CD4-positive, CD25-positive, alpha-beta regulatory T cell (primary cell): ENCODE results near the gene TBC1D10B. TPM values are rescaled to one million over a fixed set of nuclear protein-coding genes. Genes with fewer than 3 reads are reported as not detected.
A peak's percentile ranks its signal among the peaks of the same experiment; 100 is the strongest.

ENCODE experiments used
- ATAC-seq, 2 donors: fragments of 150-1000 bp; cut with Tn5 transposase; one replicate each; pipeline ENCODE4 v1.10.0; 2021; ENCODE audit warnings: low read depth in 2 of 2, moderate number of reproducible peaks in 2 of 2, moderate library complexity in 1 of 2
- DNase-seq, 3 donors: peaks; one replicate each; pipeline versions ENCODE4 v3.0.0 to v3.0.0-alpha.2; 2012 to 2022; ENCODE audit warnings: mixed read lengths in 1 of 3
- H3K27ac ChIP-seq: one replicate; pipeline ENCODE4 v1.7.0; 2013; ENCODE audit warnings: mild to moderate bottlenecking, low read length; ENCODE audit not compliant: insufficient read depth, poor library complexity, severe bottlenecking
- H3K27me3 ChIP-seq: one replicate; pipeline ENCODE4 v1.7.0; 2013; ENCODE audit warnings: low read length; ENCODE audit not compliant: control insufficient read depth, insufficient read depth
- H3K36me3 ChIP-seq: one replicate; pipeline ENCODE4 v1.7.0; 2013; ENCODE audit warnings: mild to moderate bottlenecking, low read length, moderate library complexity; ENCODE audit not compliant: control insufficient read depth, insufficient read depth
- H3K4me1 ChIP-seq: 2 replicates; pipeline ENCODE4 v1.7.0; 2013; ENCODE audit warnings: mild to moderate bottlenecking, low read length; ENCODE audit not compliant: insufficient read depth, control insufficient read depth, poor library complexity, severe bottlenecking
- H3K4me3 ChIP-seq: one replicate; pipeline ENCODE4 v1.7.0; 2013; ENCODE audit warnings: low read depth, mild to moderate bottlenecking, low read length, moderate library complexity
- H3K9me3 ChIP-seq, 2 experiments: 1 replicate in 1 of 2; 2 replicates in 1 of 2; pipeline ENCODE4 v1.7.0; 2013; ENCODE audit warnings: low read length in 2 of 2, mild to moderate bottlenecking in 1 of 2, moderate library complexity in 1 of 2; ENCODE audit not compliant: control insufficient read depth in 2 of 2
- H3K27ac Mint-ChIP-seq, 3 donors: one replicate each; pipeline ENCODE4 v1.8.0; 2020 to 2022; ENCODE audit warnings: mild to moderate bottlenecking in 3 of 3, mixed read lengths in 3 of 3, moderate library complexity in 2 of 3
- H3K27me3 Mint-ChIP-seq: one replicate; pipeline ENCODE4 v1.8.0; 2022; ENCODE audit warnings: mild to moderate bottlenecking, mixed read lengths
- H3K36me3 Mint-ChIP-seq: one replicate; pipeline ENCODE4 v1.8.0; 2020; ENCODE audit warnings: mixed read lengths
- H3K4me1 Mint-ChIP-seq, 4 donors: one replicate each; pipeline ENCODE4 v1.8.0; 2020 to 2022; ENCODE audit warnings: mixed read lengths in 4 of 4, mild to moderate bottlenecking in 1 of 4
- H3K4me3 Mint-ChIP-seq, 4 donors: one replicate each; pipeline ENCODE4 v1.8.0; 2020 to 2022; ENCODE audit warnings: mild to moderate bottlenecking in 4 of 4, mixed read lengths in 4 of 4, moderate library complexity in 3 of 4
- H3K9me3 Mint-ChIP-seq, 7 donors: one replicate each; pipeline ENCODE4 v1.8.0; 2020 to 2022; ENCODE audit warnings: mixed read lengths in 7 of 7, mild to moderate bottlenecking in 3 of 7, moderate library complexity in 2 of 7
- polyA plus RNA-seq, 4 donors: library from polyadenylated mRNA; unstranded; fragments of 300-500 nt; fragmentation: Illumina TruSeq; gene quantifications; one replicate each; pipeline ENCODE4 v1.2.3, GENCODE V29; 2021
- total RNA-seq: library from RNA; stranded (reverse); gene quantifications from one replicate; pipeline ENCODE4 v1.2.3, GENCODE V29; 2022

TBC1D10B gene
- total and polyA plus RNA-seq, 5 donors from 2014 or later = 7.1 to 32.2 (median 8.3) TPM

GRCh38 chr16:30376461-30376902 lies 6.2 kb upstream of the TBC1D10B start:
- Histone ChIP-seq H3K36me3 (no peaks in the 10 kb centered on the region), H3K4me1 (peaks cover 50% of the 10 kb centered on the region), H3K9me3 (no peaks in the 10 kb centered on the region), H3K27me3 (no peaks in the 10 kb centered on the region), H3K4me3 (no peak overlapping the region), H3K27ac (peak overlapping the region; percentile 100)
- DNase-seq = no peak
- Mint-ChIP-seq H3K4me3 (peak overlapping the region in 1 of 4 donors; percentile 99), H3K27ac (peak overlapping the region in 2 of 3 donors; percentile 100), H3K36me3 (peaks cover 4% of the 10 kb centered on the region), H3K27me3 (peaks cover 9% of the 10 kb centered on the region), H3K9me3 (peaks cover 0 to 2% (median 0%) of the 10 kb centered on the region in 7 donors), H3K4me1 (peaks cover 0 to 60% (median 34%) of the 10 kb centered on the region in 4 donors)
- ATAC-seq = no peak

- H3K27me3 Mint-ChIP-seq = peaks cover 9% of the 10 kb centered on the region
- H3K4me3 ChIP-seq = no peak overlapping the region
- H3K9me3 Mint-ChIP-seq = peaks cover 0 to 2% (median 0%) of the 10 kb centered on the region in 7 donors
- peaks cover 50% of the 10 kb centered on the region for H3K4me1 ChIP-seq
- H3K27ac ChIP-seq = peak overlapping the region; percentile 100
- H3K9me3 ChIP-seq = no peaks in the 10 kb centered on the region
- no peaks in the 10 kb centered on the region for H3K27me3 ChIP-seq
- ATAC-seq (no peak), DNase-seq (no peak)
- peak overlapping the region in 2 of 3 donors; percentile 75 to 100 for H3K27ac Mint-ChIP-seq
- peaks cover 4% of the 10 kb centered on the region for H3K36me3 Mint-ChIP-seq
- peaks cover 0 to 60% (median 35%) of the 10 kb centered on the region in 4 donors for H3K4me1 Mint-ChIP-seq
- H3K36me3 ChIP-seq = no peaks in the 10 kb centered on the region
- peak overlapping the region in 1 of 4 donors; percentile 15 for H3K4me3 Mint-ChIP-seq
Observed at GRCh38 chr16:30375864-30376263, 5.6 kb upstream of the TBC1D10B start.

GRCh38 chr16:30374538-30374937 lies 4.2 kb upstream of the TBC1D10B start, which contains the start of gene MYL11:
Gene MYL11, plus strand, starts transcription at chr16:30374802. Its CDS starts 56 bp downstream, at chr16:30374858.
- H3K27me3 Mint-ChIP-seq = peaks cover 9% of the 10 kb centered on the region

GRCh38 chr16:30372725-30373124 lies 2.4 kb upstream of the TBC1D10B start:
- H3K9me3 ChIP-seq = no peaks in the 10 kb centered on the region

More at GRCh38 chr16:30374538-30374937, 4.2 kb upstream of the TBC1D10B start, which contains the start of gene MYL11:
- no peak within 1 kb of the TSS for H3K4me3 ChIP-seq
- no peaks in the 10 kb centered on the region for H3K9me3 ChIP-seq
- Mint-ChIP-seq H3K4me1 (peaks cover 0 to 52% (median 27%) of the 10 kb centered on the region in 4 donors), H3K4me3 (peak within 1 kb of the TSS in 2 of 4 donors; percentile 15 to 64), H3K9me3 (peaks cover 0 to 2% (median 0%) of the 10 kb centered on the region in 7 donors), H3K27ac (peak within 1 kb of the TSS; percentile 75 to 100 (median 82)), H3K36me3 (no peaks in the 10 kb centered on the region)
- no peak within 1 kb of the TSS for H3K27ac ChIP-seq
- H3K4me1 ChIP-seq = peaks cover 38% of the 10 kb centered on the region
- H3K27me3 ChIP-seq = no peaks in the 10 kb centered on the region
- ATAC-seq = no peak
- no peaks in the 10 kb centered on the region for H3K36me3 ChIP-seq
- DNase-seq = no peak

GRCh38 chr16:30372038-30372712 lies 1.9 kb upstream of the TBC1D10B start:
- DNase-seq (no peak), ATAC-seq (no peak)
- Histone ChIP-seq H3K27me3 (no peaks in the 10 kb centered on the region), H3K27ac (peak overlapping the region; percentile 30), H3K4me1 (peaks cover 42% of the 10 kb centered on the region), H3K36me3 (no peaks in the 10 kb centered on the region), H3K9me3 (no peaks in the 10 kb centered on the region), H3K4me3 (no peak overlapping the region)
- H3K9me3 Mint-ChIP-seq = peaks cover 0 to under 1% (median 0%) of the 10 kb centered on the region in 7 donors
- peak overlapping the region; percentile 89 to 98 (median 95) for H3K27ac Mint-ChIP-seq
- no peaks in the 10 kb centered on the region for H3K36me3 Mint-ChIP-seq
- peak overlapping the region; percentile 19 to 94 (median 90) for H3K4me3 Mint-ChIP-seq
- H3K27me3 Mint-ChIP-seq = no peaks in the 10 kb centered on the region
- peaks cover 6 to 52% (median 30%) of the 10 kb centered on the region in 4 donors for H3K4me1 Mint-ChIP-seq

More at GRCh38 chr16:30372725-30373124, 2.4 kb upstream of the TBC1D10B start:
- Mint-ChIP-seq H3K27ac (peak overlapping the region; percentile 89 to 98 (median 95)), H3K27me3 (peaks cover 1% of the 10 kb centered on the region), H3K4me3 (peak overlapping the region in 3 of 4 donors; percentile 23 to 64 (median 48)), H3K4me1 (peaks cover 6 to 52% (median 28%) of the 10 kb centered on the region in 4 donors), H3K9me3 (peaks cover 0 to 2% (median 0%) of the 10 kb centered on the region in 7 donors), H3K36me3 (no peaks in the 10 kb centered on the region)
- ATAC-seq (no peak), DNase-seq (no peak)
- H3K27me3 ChIP-seq = no peaks in the 10 kb centered on the region
- peaks cover 42% of the 10 kb centered on the region for H3K4me1 ChIP-seq
- peak overlapping the region; percentile 30 for H3K27ac ChIP-seq
- H3K36me3 ChIP-seq = no peaks in the 10 kb centered on the region
- H3K4me3 ChIP-seq = no peak overlapping the region

GRCh38 chr16:30371248-30371816 lies 1.0 kb upstream of the TBC1D10B start:
- H3K27me3 ChIP-seq = no peaks in the 10 kb centered on the region
- Mint-ChIP-seq H3K9me3 (no peaks in the 10 kb centered on the region), H3K4me3 (peak overlapping the region; percentile 87 to 94 (median 90)), H3K27me3 (no peaks in the 10 kb centered on the region), H3K36me3 (no peaks in the 10 kb centered on the region), H3K27ac (peak overlapping the region; percentile 91 to 98 (median 95)), H3K4me1 (peaks cover 6 to 55% (median 35%) of the 10 kb centered on the region in 4 donors)
- DNase-seq (no peak), ATAC-seq (no peak)
- H3K27ac ChIP-seq = peak overlapping the region; percentile 88
- H3K9me3 ChIP-seq = no peaks in the 10 kb centered on the region
- peaks cover 43% of the 10 kb centered on the region for H3K4me1 ChIP-seq
- peak overlapping the region; percentile 66 for H3K4me3 ChIP-seq
- no peaks in the 10 kb centered on the region for H3K36me3 ChIP-seq

- Mint-ChIP-seq H3K36me3 (peaks cover 8% of the 10 kb centered on the region), H3K9me3 (no peaks in the 10 kb centered on the region), H3K4me3 (peak overlapping the region; percentile 79 to 94 (median 89)), H3K27me3 (no peaks in the 10 kb centered on the region), H3K4me1 (peaks cover 6 to 60% (median 41%) of the 10 kb centered on the region in 4 donors), H3K27ac (peak overlapping the region; percentile 91 to 98 (median 95))
- Histone ChIP-seq H3K4me1 (peaks cover 43% of the 10 kb centered on the region), H3K4me3 (no peak overlapping the region), H3K27ac (peak overlapping the region; percentile 88), H3K36me3 (no peaks in the 10 kb centered on the region), H3K9me3 (no peaks in the 10 kb centered on the region), H3K27me3 (no peaks in the 10 kb centered on the region)
- DNase-seq (no peak), ATAC-seq (no peak)
Observed at GRCh38 chr16:30369938-30370455, 297 bp downstream of the TBC1D10B start.
